Keratinocyte (primary cell): Measurements from ENCODE around the gene PRR23E. TPM values are rescaled to one million over a fixed set of nuclear protein-coding genes. Genes with fewer than 3 reads are reported as not detected.

Experiments
- DNase-seq: peaks from one replicate; pipeline ENCODE4 v3.0.0-alpha.2; 2011; ENCODE audit warnings: low read depth, missing footprints, low spot score
- FAIRE-seq: peaks from 2 replicates; lab custom pipeline; 2011; peaks lifted over from hg19 to GRCh38; lab: Jason Lieb, UNC
- H2AFZ ChIP-seq: 2 replicates; pipeline ENCODE4 v1.6.0; 2012; ENCODE audit warnings: low read length, control low read depth, inconsistent platforms; ENCODE audit not compliant: control insufficient read depth
- H3K27ac ChIP-seq: 2 replicates; pipeline ENCODE4 v1.5.1; 2011; ENCODE audit warnings: low read length; ENCODE audit not compliant: control insufficient read depth, insufficient read depth
- H3K27me3 ChIP-seq: 3 replicates; pipeline ENCODE4 v1.6.0; 2011; ENCODE audit warnings: low read length; ENCODE audit not compliant: control insufficient read depth, insufficient read depth; ENCODE audit errors: extremely low read depth
- H3K36me3 ChIP-seq, 2 experiments: 2 replicates in 1 of 2; 3 replicates in 1 of 2; pipeline ENCODE4 v1.5.1; 2011; ENCODE audit warnings: low read length in 2 of 2, mild to moderate bottlenecking in 1 of 2; ENCODE audit not compliant: control insufficient read depth in 2 of 2, insufficient read depth in 2 of 2; ENCODE audit errors: extremely low read depth in 1 of 2
- H3K4me1 ChIP-seq: 3 replicates; pipeline ENCODE4 v1.5.1; 2011; ENCODE audit warnings: low read length; ENCODE audit not compliant: control insufficient read depth, insufficient read depth; ENCODE audit errors: extremely low read depth
- H3K4me2 ChIP-seq: 3 replicates; pipeline ENCODE4 v1.6.0; 2011; ENCODE audit warnings: low read depth, low read length; ENCODE audit not compliant: control insufficient read depth, insufficient read depth; ENCODE audit errors: extremely low read depth
- H3K4me3 ChIP-seq, 3 experiments: fragments of 200-600 bp in 1 of 3; sonication (generic) in 1 of 3; 2 replicates in 2 of 3; 3 replicates in 1 of 3; pipeline ENCODE4 v1.5.1; 2011 to 2016; ENCODE audit warnings: low read length in 3 of 3, mild to moderate bottlenecking in 3 of 3, control low read depth in 2 of 3, inconsistent platforms in 1 of 3, low read depth in 1 of 3, mixed read lengths in 1 of 3, mixed run types in 1 of 3, moderate library complexity in 1 of 3; ENCODE audit not compliant: control insufficient read depth in 2 of 3, insufficient read depth in 2 of 3; ENCODE audit errors: extremely low read depth in 1 of 3
- H3K79me2 ChIP-seq: 2 replicates; pipeline ENCODE4 v1.6.0; 2012; ENCODE audit warnings: low read length; ENCODE audit not compliant: control insufficient read depth, insufficient read depth
- H3K9ac ChIP-seq: 3 replicates; pipeline ENCODE4 v1.6.0; 2011; ENCODE audit warnings: low read length; ENCODE audit not compliant: control insufficient read depth, insufficient read depth; ENCODE audit errors: extremely low read depth
- H3K9me1 ChIP-seq: 3 replicates; pipeline ENCODE4 v1.6.0; 2011; ENCODE audit warnings: low read length; ENCODE audit not compliant: control insufficient read depth, insufficient read depth; ENCODE audit errors: extremely low read depth
- H3K9me3 ChIP-seq: 2 replicates; pipeline ENCODE4 v1.5.1; 2012; ENCODE audit warnings: low read depth, low read length; ENCODE audit not compliant: control insufficient read depth
- H4K20me1 ChIP-seq: 3 replicates; pipeline ENCODE4 v1.6.0; 2011; ENCODE audit warnings: low read length; ENCODE audit not compliant: control insufficient read depth, insufficient read depth; ENCODE audit errors: extremely low read depth
- CTCF ChIP-seq, 3 experiments: IDR thresholded peaks in 1 of 3; conservative IDR thresholded peaks in 1 of 3; optimal IDR thresholded peaks in 1 of 3; 2 replicates in 2 of 3; 3 replicates in 1 of 3; pipeline versions ENCODE3 to v1.5.1; 2011; ENCODE audit warnings: low read length in 3 of 3, mild to moderate bottlenecking in 3 of 3, moderate library complexity in 2 of 3, control low read depth in 1 of 3, inconsistent platforms in 1 of 3; ENCODE audit not compliant: insufficient read depth in 2 of 3; ENCODE audit errors: extremely low read depth in 1 of 3
- EZH2 ChIP-seq: IDR thresholded peaks from one replicate; pipeline ENCODE4 v1.6.1; 2012; ENCODE audit warnings: inconsistent platforms, mild to moderate bottlenecking, low read length, moderate library complexity
- dilution Hi-C: fragments of 300-500 bp; cut with MboI; formaldehyde crosslinking; loops from one replicate; pipeline ENCODE4 v1.7.0; 2020; ENCODE audit warnings: low sequenced_read_pairs; ENCODE audit not compliant: extremely low pct_ligation_motif_present
- polyA plus RNA-seq, 5 experiments: library from polyadenylated mRNA; depleted of rRNA in 3 of 5; stranded (reverse) in 3 of 5; stranded (forward) in 1 of 5; unstranded in 1 of 5; fragments of >200 nt; gene quantifications; 1 replicate in 1 of 5; 2 replicates in 3 of 5; 3 replicates in 1 of 5; pipeline versions ENCODE4 v1.2.1 to v1.2.3, GENCODE V29; 2011 to 2012; ENCODE audit warnings: missing spikeins in 2 of 5, low read depth in 1 of 5, low replicate concordance in 1 of 5

The PRR23E gene
- polyA plus RNA-seq, 1 donor (not counting 4 experiments of a cell fraction or from before 2014, with no cell fraction given), result not detected

- Histone ChIP-seq H3K4me1 (no peaks in the 10 kb centered on the region), H3K4me3 (no peak overlapping the region), H3K27ac (no peak overlapping the region), H4K20me1 (no peaks in the 10 kb centered on the region), H3K4me2 (no peak overlapping the region), H3K9me1 (no peaks in the 10 kb centered on the region), H3K79me2 (no peaks in the 10 kb centered on the region), H3K9ac (no peak overlapping the region), H2AFZ (no peak overlapping the region), H3K27me3 (peaks cover 4% of the 10 kb centered on the region), H3K9me3 (no peaks in the 10 kb centered on the region), H3K36me3 (no peaks in the 10 kb centered on the region)
- dilution Hi-C loops, result no loop called here
- no peak for FAIRE-seq
- no peak for TF ChIP-seq CTCF (optimal IDR thresholded peaks at IDR 0.05 in 1 of 3, IDR thresholded peaks at IDR 0.05 in 1 of 3, conservative IDR thresholded peaks at IDR 0.05 in 1 of 3; ENCODE audit: extremely low read depth in 1 of 3, insufficient read depth in 2 of 3, low read length in 3 of 3)
- no peak for TF ChIP-seq EZH2
- DNase-seq, result no peak
Observed at GRCh38 chr3:127185962-127186674, 6.8 kb upstream of the PRR23E start.

- Histone ChIP-seq H3K4me2 (no peak overlapping the region), H4K20me1 (no peaks in the 10 kb centered on the region), H3K36me3 (no peaks in the 10 kb centered on the region), H3K79me2 (no peaks in the 10 kb centered on the region), H3K9me3 (no peaks in the 10 kb centered on the region), H3K27ac (no peak overlapping the region), H3K9ac (no peak overlapping the region), H3K4me1 (no peaks in the 10 kb centered on the region), H3K4me3 (no peak overlapping the region), H3K9me1 (no peaks in the 10 kb centered on the region), H3K27me3 (peaks cover 3% of the 10 kb centered on the region), H2AFZ (no peak overlapping the region)
- TF ChIP-seq EZH2 (no peak), CTCF (optimal IDR thresholded peaks at IDR 0.05 in 1 of 3, IDR thresholded peaks at IDR 0.05 in 1 of 3, conservative IDR thresholded peaks at IDR 0.05 in 1 of 3; ENCODE audit: extremely low read depth in 1 of 3, insufficient read depth in 2 of 3, low read length in 3 of 3) (no peak)
- DNase-seq (no peak), FAIRE-seq (no peak)
- dilution Hi-C loops, result no loop called here
Observed at GRCh38 chr3:127187316-127187715, 5.6 kb upstream of the PRR23E start.
